Stimulated activated CD8-positive, alpha-beta memory T cell treated with anti-CD3 and anti-CD28 coated beads, Interleukin-15, amount 100 ng/mL, for 4 hours (primary cell): ENCODE results near the gene PRSS48.
"Not testable (repeated sequence)": the region's sequence is repeated elsewhere in the genome, so short reads cannot be mapped to it uniquely, and the experiment has no call there.

Experiments
- DNase-seq, 2 donors: peaks; one replicate each; pipeline ENCODE4 v3.0.0-alpha.2; 2020; ENCODE audit warnings: low read depth in 2 of 2

Gene PRSS48

GRCh38 chr4:151276787-151277562 is at the start of gene PRSS48:
Gene PRSS48, plus strand, starts transcription at chr4:151277161. Its CDS starts 12 bp downstream, at chr4:151277173.
- DNase-seq = no peak

GRCh38 chr4:151227172-151227571 is 49.8 kb upstream of the PRSS48 start:
- no peak for DNase-seq

- DNase-seq = no peak
Measured at GRCh38 chr4:151227731-151228130, 49.2 kb upstream of the PRSS48 start.

GRCh38 chr4:151228189-151229119 is 48.5 kb upstream of the PRSS48 start:
- DNase-seq = no peak

- no peak for DNase-seq
Measured at GRCh38 chr4:151231915-151232595, 44.9 kb upstream of the PRSS48 start.

GRCh38 chr4:151233600-151233999 is 43.4 kb upstream of the PRSS48 start:
- no peak for DNase-seq

GRCh38 chr4:151235373-151235772 is 41.6 kb upstream of the PRSS48 start:
- DNase-seq = not testable (repeated sequence)

GRCh38 chr4:151236036-151236435 is 40.9 kb upstream of the PRSS48 start:
- no peak for DNase-seq

- no peak for DNase-seq
Measured at GRCh38 chr4:151238477-151238876, 38.5 kb upstream of the PRSS48 start.

GRCh38 chr4:151239608-151240007 is 37.4 kb upstream of the PRSS48 start:
- no peak for DNase-seq

GRCh38 chr4:151242305-151242704 is 34.7 kb upstream of the PRSS48 start:
- DNase-seq = no peak

GRCh38 chr4:151246742-151247141 is 30.2 kb upstream of the PRSS48 start:
- DNase-seq = no peak

GRCh38 chr4:151247395-151247794 is 29.6 kb upstream of the PRSS48 start:
- DNase-seq = no peak

- no peak for DNase-seq
Measured at GRCh38 chr4:151248519-151248918, 28.4 kb upstream of the PRSS48 start.

GRCh38 chr4:151250706-151251105 is 26.3 kb upstream of the PRSS48 start:
- no peak for DNase-seq

GRCh38 chr4:151251603-151252304 is 25.2 kb upstream of the PRSS48 start:
- no peak for DNase-seq

- not testable (repeated sequence) for DNase-seq
Measured at GRCh38 chr4:151255226-151255625, 21.7 kb upstream of the PRSS48 start.

- DNase-seq = not testable (repeated sequence)
Measured at GRCh38 chr4:151255680-151256079, 21.3 kb upstream of the PRSS48 start.

GRCh38 chr4:151256134-151256533 is 20.8 kb upstream of the PRSS48 start:
- DNase-seq = no peak

GRCh38 chr4:151257704-151258103 is 19.3 kb upstream of the PRSS48 start:
- DNase-seq = no peak

- DNase-seq = no peak
Measured at GRCh38 chr4:151259752-151260151, 17.2 kb upstream of the PRSS48 start.
